Measurements from ENCODE around the gene C1QTNF12. TPM values are rescaled to one million over a fixed set of nuclear protein-coding genes. Genes with fewer than 3 reads are reported as not detected.

C1QTNF12 gene
- total and polyA plus RNA-seq, 2 of the 8 experiments (the other 6 are each of a cell fraction or from before 2014, with no cell fraction given), result 2.1 to 3.7 TPM

DNA sequence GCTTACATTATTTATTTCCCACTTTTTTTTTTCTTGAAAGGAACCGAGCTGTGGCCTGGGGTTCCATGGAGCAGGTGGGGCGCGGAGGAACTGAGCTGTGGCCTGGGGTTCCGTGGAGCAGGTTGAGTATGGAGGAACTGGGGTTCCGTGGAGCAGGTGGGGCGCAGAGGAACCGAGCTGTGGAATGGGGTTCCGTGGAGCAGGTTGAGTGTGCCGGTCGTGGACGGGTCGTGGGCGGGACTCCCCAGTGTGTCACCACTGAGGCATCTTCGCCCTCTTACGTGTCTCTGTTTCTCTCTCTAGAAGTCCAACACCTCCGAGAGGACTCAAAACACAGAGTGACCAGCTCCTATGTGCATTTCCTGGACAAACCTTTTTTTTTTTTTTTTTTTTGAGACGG, 32.5 kb upstream of the C1QTNF12 start:
- Histone ChIP-seq H3K23me2 (ENCODE audit: low read depth, low read length) (peaks cover 3% of the 10 kb centered on the region; the same call in 1 of the 2 replicates), H3K9ac (replicated peaks in 1 of 4; ENCODE audit: extremely low read depth in 1 of 4, low read depth in 3 of 4, low read length in 3 of 4) (no peak overlapping the region), H3K27me3 (replicated peaks in 1 of 4; ENCODE audit: control insufficient read depth in 3 of 4, extremely low read depth in 1 of 4, insufficient read depth in 3 of 4, low read length in 3 of 4) (no peaks in the 10 kb centered on the region; a peak in 1 of 7 replicates), H2AK5ac (ENCODE audit: low read depth, low read length) (no peak overlapping the region), H3K36me3 (ENCODE audit: control insufficient read depth in 2 of 4, insufficient read depth in 4 of 4, low read length in 3 of 4) (no peaks in the 10 kb centered on the region), H2BK120ac (replicated peaks; ENCODE audit: low read depth, low read length) (no peak overlapping the region), H2BK15ac (ENCODE audit: low read length) (no peak overlapping the region), H3K79me1 (ENCODE audit: low read depth, low read length) (no peaks in the 10 kb centered on the region), H4K8ac (ENCODE audit: extremely low read depth, insufficient read depth, low read length) (no peak overlapping the region), H2AFZ (ENCODE audit: low read length) (no peak overlapping the region), H3K4me3 (ENCODE audit: extremely low read depth in 1 of 4, insufficient read depth in 2 of 4, low read depth in 3 of 4, low read length in 4 of 4) (no peak overlapping the region), H3K23ac (ENCODE audit: insufficient read length) (no peak overlapping the region), H2BK5ac (ENCODE audit: low read depth, low read length) (no peak overlapping the region), H4K20me1 (replicated peaks in 1 of 2; ENCODE audit: control insufficient read depth in 1 of 2, insufficient read depth in 2 of 2, low read length in 2 of 2) (no peaks in the 10 kb centered on the region), H3K4me2 (ENCODE audit: insufficient read depth in 1 of 2, low read depth in 2 of 2, low read length in 2 of 2) (no peak overlapping the region), H3K27ac (ENCODE audit: low read depth, low read length) (no peak overlapping the region), H4K5ac (ENCODE audit: insufficient read length, low read depth, low read length) (no peak overlapping the region), H3K14ac (ENCODE audit: insufficient read length) (no peak overlapping the region), H4K91ac (replicated peaks; ENCODE audit: insufficient read length, low read length) (no peak overlapping the region), H3K79me2 (ENCODE audit: control insufficient read depth in 1 of 2, insufficient read depth in 2 of 2, low read length in 2 of 2) (no peaks in the 10 kb centered on the region), H3K9me3 (ENCODE audit: insufficient read depth in 2 of 2, low read depth in 1 of 2, low read length in 1 of 2) (no peaks in the 10 kb centered on the region), H3K56ac (replicated peaks; ENCODE audit: insufficient read length, low read depth, low read length) (no peak overlapping the region), H3K4ac (replicated peaks; ENCODE audit: insufficient read length, low read depth, low read length) (no peak overlapping the region), H3K4me1 (replicated peaks in 1 of 4; ENCODE audit: control insufficient read depth in 3 of 4, insufficient read depth in 4 of 4, low read length in 3 of 4) (peaks cover 0 to 7% (median 1%) of the 10 kb centered on the region in 4 experiments; a peak in 2 of 7 replicates), H2BK20ac (ENCODE audit: low read length) (no peak overlapping the region), H3K18ac (ENCODE audit: extremely low read depth, low read length) (no peak overlapping the region), H2BK12ac (ENCODE audit: low read depth, low read length) (no peak overlapping the region)
- DNase-seq (ENCODE audit: low read depth in 1 of 2, low spot score in 2 of 2), result no peak
- POLR2A ChIA-PET (ENCODE audit: partially characterized antibody), result interaction anchor here (0.6 to 1.7 kb wide), 2 partner anchors 11 to 149 kb away, joined by 3 read pairs; no protein-coding TSS in a partner anchor
- 90% methylated on average over 15 of the region's 17 CpGs; no CpG with 5 or more reads in 1 of the 2 experiments for WGBS, 2 experiments (ENCODE audit: extremely low coverage in 1 of 2, insufficient coverage in 1 of 2, insufficient read length in 1 of 2, insufficient replicate concordance in 2 of 2, low coverage in 1 of 2, low lambda C conversion rate in 2 of 2, missing lambda C conversion rate in 1 of 2)
- no peak for FAIRE-seq
- CTCF ChIA-PET (ENCODE audit: partially characterized antibody), result interaction anchor here (0.6 to 6.1 kb wide), 6 partner anchors 12 to 246 kb away, joined by 3 to 38 read pairs (median 3); no protein-coding TSS in a partner anchor
- no peak for TF ChIP-seq RXRA (IDR thresholded peaks at IDR 0.05; ENCODE audit: insufficient read depth, low read depth, low read length)
